ENCODE measurements around the gene GSTP1.
A peak's percentile ranks its signal among the peaks of the same experiment; 100 is the strongest.

DNA sequence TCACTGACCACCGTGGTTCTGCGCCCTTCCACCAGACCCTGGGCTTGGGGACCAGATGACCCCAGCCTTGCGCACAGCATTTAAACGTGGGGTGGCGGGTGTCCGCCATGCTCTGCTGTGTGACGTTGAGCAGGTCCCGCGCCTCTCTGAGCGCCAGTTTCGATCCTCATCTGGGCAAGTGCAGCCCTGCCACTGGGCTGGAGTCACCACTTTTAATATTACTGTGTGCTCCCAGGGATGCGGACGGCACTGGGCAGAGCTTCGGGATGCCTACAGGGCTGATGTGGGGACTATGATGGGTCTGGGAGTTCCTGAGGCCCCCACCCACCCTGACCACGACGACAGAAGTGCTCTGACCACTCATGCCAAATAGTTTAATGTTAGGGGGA is 47.3 kb downstream of the GSTP1 start:
- TF ChIP-seq POLR2A (IDR thresholded peaks at IDR 0.05), result no peak
- TF ChIP-seq, protein P1, sequence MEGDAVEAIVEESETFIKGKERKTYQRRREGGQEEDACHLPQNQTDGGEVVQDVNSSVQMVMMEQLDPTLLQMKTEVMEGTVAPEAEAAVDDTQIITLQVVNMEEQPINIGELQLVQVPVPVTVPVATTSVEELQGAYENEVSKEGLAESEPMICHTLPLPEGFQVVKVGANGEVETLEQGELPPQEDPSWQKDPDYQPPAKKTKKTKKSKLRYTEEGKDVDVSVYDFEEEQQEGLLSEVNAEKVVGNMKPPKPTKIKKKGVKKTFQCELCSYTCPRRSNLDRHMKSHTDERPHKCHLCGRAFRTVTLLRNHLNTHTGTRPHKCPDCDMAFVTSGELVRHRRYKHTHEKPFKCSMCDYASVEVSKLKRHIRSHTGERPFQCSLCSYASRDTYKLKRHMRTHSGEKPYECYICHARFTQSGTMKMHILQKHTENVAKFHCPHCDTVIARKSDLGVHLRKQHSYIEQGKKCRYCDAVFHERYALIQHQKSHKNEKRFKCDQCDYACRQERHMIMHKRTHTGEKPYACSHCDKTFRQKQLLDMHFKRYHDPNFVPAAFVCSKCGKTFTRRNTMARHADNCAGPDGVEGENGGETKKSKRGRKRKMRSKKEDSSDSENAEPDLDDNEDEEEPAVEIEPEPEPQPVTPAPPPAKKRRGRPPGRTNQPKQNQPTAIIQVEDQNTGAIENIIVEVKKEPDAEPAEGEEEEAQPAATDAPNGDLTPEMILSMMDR (IDR thresholded peaks at IDR 0.05), result peak in 1 of 4 experiments; percentile 0
